ENCODE measurements around the gene NEDD4L.

Gene NEDD4L

DNA sequence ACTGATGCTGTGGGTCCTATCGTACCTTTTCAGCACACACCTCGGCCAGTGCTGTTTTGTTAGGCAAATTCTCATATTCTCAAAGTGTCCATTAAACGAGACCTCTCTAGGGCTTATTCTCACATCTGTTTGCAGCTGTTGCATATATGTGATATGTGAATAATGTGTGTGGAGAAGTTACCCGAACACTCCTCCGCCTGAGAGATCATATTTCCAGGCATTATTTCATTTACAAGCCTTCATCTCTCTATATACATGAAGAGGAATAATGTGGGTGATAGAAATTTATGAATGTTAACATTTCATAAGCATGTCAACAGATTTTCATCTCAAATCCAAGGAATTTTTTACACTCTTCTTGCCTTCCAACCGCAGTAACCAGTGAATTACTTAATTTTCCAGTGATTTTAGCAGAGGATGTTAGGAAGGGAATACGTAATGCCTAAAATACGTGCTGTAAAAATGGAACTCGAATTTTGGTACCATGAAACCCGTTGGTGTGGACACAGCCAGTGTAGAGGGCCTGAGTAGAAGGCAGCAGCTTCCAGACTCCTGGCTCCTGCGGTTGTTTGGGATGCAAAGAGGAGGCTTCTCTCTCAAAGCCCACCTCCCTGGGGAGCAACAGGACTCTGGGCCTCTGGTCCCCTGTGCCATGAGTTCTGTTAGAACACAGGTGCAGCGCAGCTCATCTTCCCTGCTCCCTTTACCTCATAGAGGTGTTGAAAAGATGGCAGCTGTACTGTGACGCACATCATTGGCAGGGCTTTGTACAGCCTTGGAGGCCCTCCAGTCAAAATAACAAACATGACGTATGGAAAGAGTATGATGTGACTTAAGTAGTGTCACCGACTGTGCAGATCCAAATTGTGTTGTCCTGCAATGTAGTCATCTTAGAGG is 280.1 kb downstream of the NEDD4L start:
- Histone ChIP-seq H3K4me3 (ENCODE audit: low read depth in 1 of 2, low read length in 2 of 2) (no peak overlapping the region), H3K9me3 (ENCODE audit: control insufficient read depth in 1 of 2, low read length in 2 of 2) (no peaks in the 10 kb centered on the region), H3K27ac (ENCODE audit: low read depth, low read length) (no peak overlapping the region), H3K4me1 (ENCODE audit: control insufficient read depth in 1 of 2, insufficient read depth in 2 of 2, low read length in 2 of 2) (peaks cover 16 to 21% of the 10 kb centered on the region in 2 donors), H3K9ac (ENCODE audit: low read depth in 1 of 2, low read length in 2 of 2) (no peak overlapping the region), H3K36me3 (ENCODE audit: control insufficient read depth in 1 of 2, insufficient read depth in 2 of 2, low read length in 2 of 2) (peaks cover 0 to 27% of the 10 kb centered on the region in 2 donors), H3K27me3 (ENCODE audit: control insufficient read depth in 1 of 2, insufficient read depth in 2 of 2, low read length in 2 of 2) (no peaks in the 10 kb centered on the region)

DNA sequence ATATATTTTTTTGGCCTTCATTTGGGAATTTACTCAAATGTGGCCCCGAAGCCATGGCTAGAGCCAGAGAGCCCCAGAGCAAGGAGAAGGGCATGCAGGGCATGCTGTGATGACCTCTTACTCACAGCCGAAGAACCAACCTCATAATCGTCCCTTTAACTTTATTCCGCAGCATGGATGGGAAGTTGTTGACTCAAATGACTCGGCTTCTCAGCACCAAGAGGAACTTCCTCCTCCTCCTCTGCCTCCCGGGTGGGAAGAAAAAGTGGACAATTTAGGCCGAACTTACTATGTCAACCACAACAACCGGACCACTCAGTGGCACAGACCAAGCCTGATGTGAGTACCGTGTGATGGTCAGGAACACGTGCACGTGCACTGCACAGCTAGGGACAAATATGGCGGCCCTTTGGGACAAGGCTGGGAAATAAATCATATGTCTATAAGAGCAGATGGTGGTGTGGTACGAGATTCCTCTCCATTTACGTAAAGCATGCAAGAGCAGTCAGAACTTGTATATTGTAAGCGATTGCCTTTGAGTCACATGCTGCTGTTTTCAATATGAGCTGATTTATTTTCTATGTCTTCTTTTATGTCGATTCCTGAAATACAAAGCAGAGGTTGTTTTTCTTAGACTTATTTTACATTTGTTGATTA is 280.9 kb downstream of the NEDD4L start:
- H3K27ac ChIP-seq (ENCODE audit: low read depth, low read length), result no peak overlapping the region
- peaks cover 0 to 31% of the 10 kb centered on the region in 2 donors for H3K36me3 ChIP-seq (ENCODE audit: control insufficient read depth in 1 of 2, insufficient read depth in 2 of 2, low read length in 2 of 2)
- H3K4me1 ChIP-seq (ENCODE audit: control insufficient read depth in 1 of 2, insufficient read depth in 2 of 2, low read length in 2 of 2), result peaks cover 10 to 13% of the 10 kb centered on the region in 2 donors
- H3K4me3 ChIP-seq (ENCODE audit: low read depth in 1 of 2, low read length in 2 of 2), result no peak overlapping the region
- H3K27me3 ChIP-seq (ENCODE audit: control insufficient read depth in 1 of 2, insufficient read depth in 2 of 2, low read length in 2 of 2), result no peaks in the 10 kb centered on the region
- H3K9me3 ChIP-seq (ENCODE audit: control insufficient read depth in 1 of 2, low read length in 2 of 2), result no peaks in the 10 kb centered on the region
- no peak overlapping the region for H3K9ac ChIP-seq (ENCODE audit: low read depth in 1 of 2, low read length in 2 of 2)

DNA sequence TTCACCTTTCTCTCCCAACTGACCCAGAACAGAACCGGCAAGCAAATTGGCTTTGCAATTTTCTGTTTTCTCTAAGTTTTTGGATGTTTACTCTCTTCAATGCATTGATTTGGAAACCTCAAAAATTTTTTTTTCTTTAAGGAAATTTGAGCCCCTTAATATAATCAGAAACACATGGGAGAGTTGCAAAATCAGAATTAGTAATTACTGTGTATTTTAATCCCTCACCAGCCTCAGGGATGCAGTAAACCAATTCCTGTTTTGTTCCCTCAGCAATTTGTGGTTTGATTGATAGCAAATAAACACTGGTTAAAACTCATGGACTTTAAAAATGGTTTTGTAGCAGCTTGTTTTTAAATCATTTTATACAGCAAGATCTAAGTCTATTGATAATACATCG is 281.5 kb downstream of the NEDD4L start:
- Histone ChIP-seq H3K27me3 (ENCODE audit: control insufficient read depth in 1 of 2, insufficient read depth in 2 of 2, low read length in 2 of 2) (no peaks in the 10 kb centered on the region), H3K9ac (ENCODE audit: low read depth in 1 of 2, low read length in 2 of 2) (no peak overlapping the region), H3K9me3 (ENCODE audit: control insufficient read depth in 1 of 2, low read length in 2 of 2) (no peaks in the 10 kb centered on the region), H3K36me3 (ENCODE audit: control insufficient read depth in 1 of 2, insufficient read depth in 2 of 2, low read length in 2 of 2) (peaks cover 2 to 36% of the 10 kb centered on the region in 2 donors), H3K4me1 (ENCODE audit: control insufficient read depth in 1 of 2, insufficient read depth in 2 of 2, low read length in 2 of 2) (peaks cover 7 to 10% of the 10 kb centered on the region in 2 donors), H3K4me3 (ENCODE audit: low read depth in 1 of 2, low read length in 2 of 2) (no peak overlapping the region), H3K27ac (ENCODE audit: low read depth, low read length) (no peak overlapping the region)

DNA sequence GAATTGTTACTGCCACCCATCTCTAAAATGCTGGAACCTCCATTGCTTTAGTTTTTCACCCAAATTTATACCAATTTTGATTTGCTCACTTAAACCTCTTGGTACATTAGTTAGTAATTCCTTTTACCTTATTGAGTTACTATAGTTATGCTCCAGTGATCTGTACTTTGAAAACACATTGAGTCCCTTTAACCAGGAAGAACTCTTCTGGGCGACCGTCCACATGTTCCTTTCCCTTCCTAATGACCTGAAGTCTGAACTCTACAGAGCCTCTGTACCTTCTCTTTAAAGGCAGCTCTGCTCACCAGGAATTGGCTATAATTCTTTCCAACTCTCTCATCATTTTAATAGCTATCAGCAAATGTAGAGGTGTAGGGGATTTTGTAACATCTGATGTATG is 290.0 kb downstream of the NEDD4L start:
- Histone ChIP-seq H3K4me1 (ENCODE audit: control insufficient read depth in 1 of 2, insufficient read depth in 2 of 2, low read length in 2 of 2) (peaks cover 17 to 20% of the 10 kb centered on the region in 2 donors), H3K9me3 (ENCODE audit: control insufficient read depth in 1 of 2, low read length in 2 of 2) (no peaks in the 10 kb centered on the region), H3K9ac (ENCODE audit: low read depth in 1 of 2, low read length in 2 of 2) (no peak overlapping the region), H3K4me3 (ENCODE audit: low read depth in 1 of 2, low read length in 2 of 2) (no peak overlapping the region), H3K36me3 (ENCODE audit: control insufficient read depth in 1 of 2, insufficient read depth in 2 of 2, low read length in 2 of 2) (peaks cover 9 to 23% of the 10 kb centered on the region in 2 donors), H3K27me3 (ENCODE audit: control insufficient read depth in 1 of 2, insufficient read depth in 2 of 2, low read length in 2 of 2) (no peaks in the 10 kb centered on the region), H3K27ac (ENCODE audit: low read depth, low read length) (no peak overlapping the region)

DNA sequence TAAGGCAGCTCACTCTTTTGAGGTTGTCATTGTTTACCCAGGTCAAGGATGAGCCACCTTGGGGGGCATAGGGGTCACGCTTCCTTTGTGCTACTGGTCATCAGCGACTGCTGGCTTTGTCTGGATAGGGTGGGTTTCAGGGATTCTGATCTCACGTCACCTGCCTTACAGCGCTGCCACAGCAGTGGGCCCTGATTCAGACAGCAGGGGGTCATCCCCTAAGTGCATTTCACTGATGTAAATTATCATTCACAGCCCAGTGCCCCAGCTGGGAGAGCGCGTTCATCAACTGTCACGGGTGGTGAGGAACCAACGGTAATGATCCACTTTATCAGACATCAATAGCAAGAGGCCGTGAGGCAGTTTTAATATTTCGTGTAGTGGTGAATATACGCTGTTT is 291.2 kb downstream of the NEDD4L start:
- Histone ChIP-seq H3K4me1 (ENCODE audit: control insufficient read depth in 1 of 2, insufficient read depth in 2 of 2, low read length in 2 of 2) (peaks cover 17 to 21% of the 10 kb centered on the region in 2 donors), H3K4me3 (ENCODE audit: low read depth in 1 of 2, low read length in 2 of 2) (no peak overlapping the region), H3K9ac (ENCODE audit: low read depth in 1 of 2, low read length in 2 of 2) (no peak overlapping the region), H3K27ac (ENCODE audit: low read depth, low read length) (no peak overlapping the region), H3K36me3 (ENCODE audit: control insufficient read depth in 1 of 2, insufficient read depth in 2 of 2, low read length in 2 of 2) (peaks cover 9 to 16% of the 10 kb centered on the region in 2 donors), H3K27me3 (ENCODE audit: control insufficient read depth in 1 of 2, insufficient read depth in 2 of 2, low read length in 2 of 2) (no peaks in the 10 kb centered on the region), H3K9me3 (ENCODE audit: control insufficient read depth in 1 of 2, low read length in 2 of 2) (no peaks in the 10 kb centered on the region)

DNA sequence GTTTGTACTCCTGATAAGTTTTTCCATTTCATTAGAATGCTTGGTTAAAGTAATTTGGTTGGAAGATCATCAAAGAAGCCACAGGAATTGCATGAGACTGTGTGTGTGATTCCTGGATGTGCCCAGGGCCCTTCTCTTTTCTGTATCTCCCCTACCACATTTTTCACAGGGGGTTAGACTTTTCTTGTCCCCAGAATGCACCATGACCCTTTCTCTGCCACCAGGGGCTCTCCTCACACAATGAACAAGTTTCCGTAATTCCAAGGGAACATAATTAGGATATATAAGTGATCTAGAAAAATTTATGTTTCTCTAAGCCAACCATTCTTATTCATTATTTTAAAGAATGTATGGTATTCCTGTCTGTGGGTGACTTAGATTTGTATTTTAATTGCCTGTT is 291.8 kb downstream of the NEDD4L start:
- Histone ChIP-seq H3K27ac (ENCODE audit: low read depth, low read length) (no peak overlapping the region), H3K4me3 (ENCODE audit: low read depth in 1 of 2, low read length in 2 of 2) (no peak overlapping the region), H3K4me1 (ENCODE audit: control insufficient read depth in 1 of 2, insufficient read depth in 2 of 2, low read length in 2 of 2) (peaks cover 17 to 21% of the 10 kb centered on the region in 2 donors)

DNA sequence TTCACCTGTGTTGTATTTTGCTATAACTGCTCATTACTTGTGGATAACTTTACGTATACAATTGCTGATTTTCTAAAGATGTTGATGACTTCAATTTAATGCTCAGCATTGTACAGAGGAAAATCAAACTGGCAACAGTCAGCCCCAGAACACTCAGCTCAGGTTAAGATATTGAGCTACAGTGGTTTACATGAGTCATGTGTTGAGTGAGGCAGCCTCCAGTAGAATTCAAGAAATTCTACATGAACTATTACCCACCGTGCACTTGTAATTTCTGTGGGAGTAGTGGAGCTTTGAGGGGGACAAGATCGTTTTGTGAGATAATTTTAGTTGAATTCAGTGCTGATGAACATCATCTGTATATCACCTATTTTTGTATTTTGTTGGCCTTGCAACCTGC is 292.6 kb downstream of the NEDD4L start:
- no peaks in the 10 kb centered on the region for H3K27me3 ChIP-seq (ENCODE audit: control insufficient read depth in 1 of 2, insufficient read depth in 2 of 2, low read length in 2 of 2)
- H3K9ac ChIP-seq (ENCODE audit: low read depth in 1 of 2, low read length in 2 of 2), result no peak overlapping the region
- peaks cover 4 to 13% of the 10 kb centered on the region in 2 donors for H3K36me3 ChIP-seq (ENCODE audit: control insufficient read depth in 1 of 2, insufficient read depth in 2 of 2, low read length in 2 of 2)
- H3K27ac ChIP-seq (ENCODE audit: low read depth, low read length), result no peak overlapping the region
- H3K9me3 ChIP-seq (ENCODE audit: control insufficient read depth in 1 of 2, low read length in 2 of 2), result no peaks in the 10 kb centered on the region
- H3K4me1 ChIP-seq (ENCODE audit: control insufficient read depth in 1 of 2, insufficient read depth in 2 of 2, low read length in 2 of 2), result peaks cover 17 to 21% of the 10 kb centered on the region in 2 donors
- no peak overlapping the region for H3K4me3 ChIP-seq (ENCODE audit: low read depth in 1 of 2, low read length in 2 of 2)

More for the DNA sequence above, 291.8 kb downstream of the NEDD4L start:
- Histone ChIP-seq H3K9ac (ENCODE audit: low read depth in 1 of 2, low read length in 2 of 2) (no peak overlapping the region), H3K9me3 (ENCODE audit: control insufficient read depth in 1 of 2, low read length in 2 of 2) (no peaks in the 10 kb centered on the region), H3K27me3 (ENCODE audit: control insufficient read depth in 1 of 2, insufficient read depth in 2 of 2, low read length in 2 of 2) (no peaks in the 10 kb centered on the region), H3K36me3 (ENCODE audit: control insufficient read depth in 1 of 2, insufficient read depth in 2 of 2, low read length in 2 of 2) (peaks cover 6 to 11% of the 10 kb centered on the region in 2 donors)

DNA sequence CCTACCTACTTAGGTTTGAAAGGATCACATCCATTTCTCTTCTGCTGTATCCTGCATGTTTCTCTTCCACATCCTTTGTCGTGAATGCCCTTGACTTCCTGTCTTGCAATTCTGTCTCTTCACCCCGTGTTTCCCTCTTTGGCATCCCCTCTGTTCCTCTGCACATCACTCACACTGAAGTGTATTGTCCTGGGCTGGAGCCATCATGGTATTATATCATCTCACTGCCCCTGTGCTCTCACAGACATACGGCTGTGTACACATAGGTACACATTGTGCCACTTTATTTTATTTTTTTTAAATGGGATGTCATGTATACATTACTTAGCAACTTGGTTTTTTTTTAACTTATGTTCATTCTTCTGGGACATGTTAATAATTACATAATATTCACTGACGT is 293.3 kb downstream of the NEDD4L start:
- Histone ChIP-seq H3K27ac (ENCODE audit: low read depth, low read length) (no peak overlapping the region), H3K36me3 (ENCODE audit: control insufficient read depth in 1 of 2, insufficient read depth in 2 of 2, low read length in 2 of 2) (peaks cover 8 to 19% of the 10 kb centered on the region in 2 donors), H3K4me1 (ENCODE audit: control insufficient read depth in 1 of 2, insufficient read depth in 2 of 2, low read length in 2 of 2) (peaks cover 17 to 21% of the 10 kb centered on the region in 2 donors), H3K9ac (ENCODE audit: low read depth in 1 of 2, low read length in 2 of 2) (no peak overlapping the region), H3K4me3 (ENCODE audit: low read depth in 1 of 2, low read length in 2 of 2) (no peak overlapping the region), H3K9me3 (ENCODE audit: control insufficient read depth in 1 of 2, low read length in 2 of 2) (no peaks in the 10 kb centered on the region), H3K27me3 (ENCODE audit: control insufficient read depth in 1 of 2, insufficient read depth in 2 of 2, low read length in 2 of 2) (no peaks in the 10 kb centered on the region)

DNA sequence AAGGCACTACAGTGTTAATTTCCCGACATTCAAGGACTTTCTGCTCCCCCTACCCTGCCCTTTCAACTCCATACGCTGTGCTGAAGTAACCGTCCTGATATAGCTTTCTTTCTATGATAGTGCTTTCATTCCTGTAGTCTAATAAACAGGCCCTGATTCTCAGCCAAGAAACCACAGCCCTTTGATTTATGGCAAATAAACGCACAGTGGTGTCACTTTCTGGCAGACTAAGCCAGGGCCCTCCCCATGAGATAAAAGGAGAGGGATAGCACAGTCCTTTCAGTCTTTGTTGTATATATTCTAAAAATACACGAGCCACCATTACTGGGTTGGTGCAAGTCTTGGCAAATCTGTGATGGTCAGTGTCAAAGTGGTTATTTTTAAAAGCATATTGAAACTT is 293.7 kb downstream of the NEDD4L start:
- Histone ChIP-seq H3K27me3 (ENCODE audit: control insufficient read depth in 1 of 2, insufficient read depth in 2 of 2, low read length in 2 of 2) (no peaks in the 10 kb centered on the region), H3K9me3 (ENCODE audit: control insufficient read depth in 1 of 2, low read length in 2 of 2) (no peaks in the 10 kb centered on the region), H3K4me1 (ENCODE audit: control insufficient read depth in 1 of 2, insufficient read depth in 2 of 2, low read length in 2 of 2) (peaks cover 17 to 21% of the 10 kb centered on the region in 2 donors), H3K4me3 (ENCODE audit: low read depth in 1 of 2, low read length in 2 of 2) (no peak overlapping the region), H3K36me3 (ENCODE audit: control insufficient read depth in 1 of 2, insufficient read depth in 2 of 2, low read length in 2 of 2) (peaks cover 9 to 23% of the 10 kb centered on the region in 2 donors), H3K9ac (ENCODE audit: low read depth in 1 of 2, low read length in 2 of 2) (no peak overlapping the region), H3K27ac (ENCODE audit: low read depth, low read length) (no peak overlapping the region)

DNA sequence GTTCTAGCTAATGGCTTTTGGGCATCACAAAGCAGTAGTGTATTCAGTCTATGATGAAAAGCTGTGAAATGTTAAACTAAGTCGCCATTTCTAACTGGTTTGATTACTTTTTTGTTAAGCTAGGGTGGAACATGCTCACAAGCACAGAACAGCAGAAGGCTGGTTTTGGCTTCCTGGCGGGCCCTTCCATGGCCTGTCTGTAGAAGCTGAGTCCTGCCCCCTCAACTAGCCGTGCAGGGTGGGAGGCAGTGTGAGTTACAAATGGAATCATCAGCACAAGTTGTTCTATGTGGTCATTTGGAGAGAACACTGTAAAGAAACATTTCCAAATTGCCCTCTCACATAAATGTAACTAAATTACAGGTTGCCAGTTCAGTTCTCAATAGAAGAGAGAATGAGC is 294.1 kb downstream of the NEDD4L start:
- Histone ChIP-seq H3K4me1 (ENCODE audit: control insufficient read depth in 1 of 2, insufficient read depth in 2 of 2, low read length in 2 of 2) (peaks cover 17 to 21% of the 10 kb centered on the region in 2 donors), H3K27ac (ENCODE audit: low read depth, low read length) (no peak overlapping the region), H3K9ac (ENCODE audit: low read depth in 1 of 2, low read length in 2 of 2) (no peak overlapping the region), H3K4me3 (ENCODE audit: low read depth in 1 of 2, low read length in 2 of 2) (no peak overlapping the region), H3K9me3 (ENCODE audit: control insufficient read depth in 1 of 2, low read length in 2 of 2) (no peaks in the 10 kb centered on the region), H3K36me3 (ENCODE audit: control insufficient read depth in 1 of 2, insufficient read depth in 2 of 2, low read length in 2 of 2) (peaks cover 9 to 26% of the 10 kb centered on the region in 2 donors), H3K27me3 (ENCODE audit: control insufficient read depth in 1 of 2, insufficient read depth in 2 of 2, low read length in 2 of 2) (no peaks in the 10 kb centered on the region)

Data from duodenal mucosa (tissue), 2 donors.